Panc1 (cell line): ENCODE measurements around the gene PADI2.

Experiments
- SIN3A ChIP-seq: IDR thresholded peaks from 2 replicates; pipeline ENCODE4 v1.6.1; 2012; ENCODE audit warnings: low read depth, mild to moderate bottlenecking, low read length, moderate library complexity, borderline replicate concordance; ENCODE audit not compliant: insufficient read depth
- TF ChIP-seq, protein P1 (sequence below): fragments of 450-650 bp; IDR thresholded peaks from 2 replicates; pipeline ENCODE4 v1.5.1; 2017; ENCODE audit warnings: mild to moderate bottlenecking
- TF ChIP-seq, protein P2 (sequence below), 2 experiments: IDR thresholded peaks; 2 replicates each; pipeline ENCODE4 v1.6.1; 2011 to 2012; ENCODE audit warnings: low read depth in 2 of 2, control low read depth in 1 of 2, low read length in 1 of 2, mild to moderate bottlenecking in 1 of 2, moderate library complexity in 1 of 2; ENCODE audit not compliant: insufficient read depth in 1 of 2

DNA sequence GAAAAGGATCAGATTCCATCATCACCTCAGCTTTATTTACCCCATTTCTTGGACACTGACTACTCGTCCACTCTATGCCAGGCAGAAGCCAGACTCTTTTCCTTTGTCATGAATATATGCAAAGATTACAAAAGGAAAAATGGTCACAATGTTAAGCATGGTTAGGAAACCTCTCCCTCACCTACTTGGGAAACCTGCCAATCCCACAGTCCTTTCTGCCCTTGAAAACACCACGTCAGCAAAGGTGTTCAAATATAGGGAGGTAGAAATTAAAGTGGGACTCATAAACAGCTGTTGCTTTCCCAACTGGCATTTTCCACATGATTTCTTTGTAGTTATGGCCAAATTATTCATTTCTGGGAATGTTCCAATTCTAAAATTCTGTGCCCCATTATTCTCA is 91.4 kb downstream of the PADI2 start:
- TF ChIP-seq, protein P1, sequence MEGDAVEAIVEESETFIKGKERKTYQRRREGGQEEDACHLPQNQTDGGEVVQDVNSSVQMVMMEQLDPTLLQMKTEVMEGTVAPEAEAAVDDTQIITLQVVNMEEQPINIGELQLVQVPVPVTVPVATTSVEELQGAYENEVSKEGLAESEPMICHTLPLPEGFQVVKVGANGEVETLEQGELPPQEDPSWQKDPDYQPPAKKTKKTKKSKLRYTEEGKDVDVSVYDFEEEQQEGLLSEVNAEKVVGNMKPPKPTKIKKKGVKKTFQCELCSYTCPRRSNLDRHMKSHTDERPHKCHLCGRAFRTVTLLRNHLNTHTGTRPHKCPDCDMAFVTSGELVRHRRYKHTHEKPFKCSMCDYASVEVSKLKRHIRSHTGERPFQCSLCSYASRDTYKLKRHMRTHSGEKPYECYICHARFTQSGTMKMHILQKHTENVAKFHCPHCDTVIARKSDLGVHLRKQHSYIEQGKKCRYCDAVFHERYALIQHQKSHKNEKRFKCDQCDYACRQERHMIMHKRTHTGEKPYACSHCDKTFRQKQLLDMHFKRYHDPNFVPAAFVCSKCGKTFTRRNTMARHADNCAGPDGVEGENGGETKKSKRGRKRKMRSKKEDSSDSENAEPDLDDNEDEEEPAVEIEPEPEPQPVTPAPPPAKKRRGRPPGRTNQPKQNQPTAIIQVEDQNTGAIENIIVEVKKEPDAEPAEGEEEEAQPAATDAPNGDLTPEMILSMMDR, result no peak
- TF ChIP-seq, protein P2, sequence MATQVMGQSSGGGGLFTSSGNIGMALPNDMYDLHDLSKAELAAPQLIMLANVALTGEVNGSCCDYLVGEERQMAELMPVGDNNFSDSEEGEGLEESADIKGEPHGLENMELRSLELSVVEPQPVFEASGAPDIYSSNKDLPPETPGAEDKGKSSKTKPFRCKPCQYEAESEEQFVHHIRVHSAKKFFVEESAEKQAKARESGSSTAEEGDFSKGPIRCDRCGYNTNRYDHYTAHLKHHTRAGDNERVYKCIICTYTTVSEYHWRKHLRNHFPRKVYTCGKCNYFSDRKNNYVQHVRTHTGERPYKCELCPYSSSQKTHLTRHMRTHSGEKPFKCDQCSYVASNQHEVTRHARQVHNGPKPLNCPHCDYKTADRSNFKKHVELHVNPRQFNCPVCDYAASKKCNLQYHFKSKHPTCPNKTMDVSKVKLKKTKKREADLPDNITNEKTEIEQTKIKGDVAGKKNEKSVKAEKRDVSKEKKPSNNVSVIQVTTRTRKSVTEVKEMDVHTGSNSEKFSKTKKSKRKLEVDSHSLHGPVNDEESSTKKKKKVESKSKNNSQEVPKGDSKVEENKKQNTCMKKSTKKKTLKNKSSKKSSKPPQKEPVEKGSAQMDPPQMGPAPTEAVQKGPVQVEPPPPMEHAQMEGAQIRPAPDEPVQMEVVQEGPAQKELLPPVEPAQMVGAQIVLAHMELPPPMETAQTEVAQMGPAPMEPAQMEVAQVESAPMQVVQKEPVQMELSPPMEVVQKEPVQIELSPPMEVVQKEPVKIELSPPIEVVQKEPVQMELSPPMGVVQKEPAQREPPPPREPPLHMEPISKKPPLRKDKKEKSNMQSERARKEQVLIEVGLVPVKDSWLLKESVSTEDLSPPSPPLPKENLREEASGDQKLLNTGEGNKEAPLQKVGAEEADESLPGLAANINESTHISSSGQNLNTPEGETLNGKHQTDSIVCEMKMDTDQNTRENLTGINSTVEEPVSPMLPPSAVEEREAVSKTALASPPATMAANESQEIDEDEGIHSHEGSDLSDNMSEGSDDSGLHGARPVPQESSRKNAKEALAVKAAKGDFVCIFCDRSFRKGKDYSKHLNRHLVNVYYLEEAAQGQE (IDR thresholded peaks at IDR 0.05; ENCODE audit: insufficient read depth in 1 of 2, low read depth in 2 of 2, low read length in 1 of 2), result no peak
- TF ChIP-seq SIN3A, result no peak
